HepG2 (cell line): ENCODE measurements around the gene AHCYL1.

Experiments
- POLR2AphosphoS5 ChIP-seq: IDR thresholded peaks from 2 replicates; pipeline ENCODE4 v1.6.1; 2012; ENCODE audit warnings: low read depth, low read length
- ZFY ChIP-seq: sonication (generic); formaldehyde crosslinking; IDR thresholded peaks from 2 replicates; pipeline ENCODE4 v1.4.0; 2020; ENCODE audit warnings: missing genetic modification reagents

- TF ChIP-seq POLR2AphosphoS5 (no peak), ZFY (CRISPR knock-in tag) (no peak)
Measured at GRCh38 chr1:110034040-110034450, 49.5 kb downstream of the AHCYL1 start.
